HL-60/S4 treated with retinoic acid at 250 ng/mL for 4 days and 3 days (cell line): ENCODE data around the gene EIF2S2.
"Not testable (repeated sequence)": the region's sequence is repeated elsewhere in the genome, so short reads cannot be mapped to it uniquely, and the experiment has no call there.

Experiments used
- in situ Hi-C: fragments of 300-500 bp; cut with MboI; formaldehyde crosslinking; loops from 2 replicates; pipeline ENCODE4 v1.7.0; 2022; ENCODE audit warnings: low sequenced_read_pairs

Gene EIF2S2, protein sequence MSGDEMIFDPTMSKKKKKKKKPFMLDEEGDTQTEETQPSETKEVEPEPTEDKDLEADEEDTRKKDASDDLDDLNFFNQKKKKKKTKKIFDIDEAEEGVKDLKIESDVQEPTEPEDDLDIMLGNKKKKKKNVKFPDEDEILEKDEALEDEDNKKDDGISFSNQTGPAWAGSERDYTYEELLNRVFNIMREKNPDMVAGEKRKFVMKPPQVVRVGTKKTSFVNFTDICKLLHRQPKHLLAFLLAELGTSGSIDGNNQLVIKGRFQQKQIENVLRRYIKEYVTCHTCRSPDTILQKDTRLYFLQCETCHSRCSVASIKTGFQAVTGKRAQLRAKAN

DNA sequence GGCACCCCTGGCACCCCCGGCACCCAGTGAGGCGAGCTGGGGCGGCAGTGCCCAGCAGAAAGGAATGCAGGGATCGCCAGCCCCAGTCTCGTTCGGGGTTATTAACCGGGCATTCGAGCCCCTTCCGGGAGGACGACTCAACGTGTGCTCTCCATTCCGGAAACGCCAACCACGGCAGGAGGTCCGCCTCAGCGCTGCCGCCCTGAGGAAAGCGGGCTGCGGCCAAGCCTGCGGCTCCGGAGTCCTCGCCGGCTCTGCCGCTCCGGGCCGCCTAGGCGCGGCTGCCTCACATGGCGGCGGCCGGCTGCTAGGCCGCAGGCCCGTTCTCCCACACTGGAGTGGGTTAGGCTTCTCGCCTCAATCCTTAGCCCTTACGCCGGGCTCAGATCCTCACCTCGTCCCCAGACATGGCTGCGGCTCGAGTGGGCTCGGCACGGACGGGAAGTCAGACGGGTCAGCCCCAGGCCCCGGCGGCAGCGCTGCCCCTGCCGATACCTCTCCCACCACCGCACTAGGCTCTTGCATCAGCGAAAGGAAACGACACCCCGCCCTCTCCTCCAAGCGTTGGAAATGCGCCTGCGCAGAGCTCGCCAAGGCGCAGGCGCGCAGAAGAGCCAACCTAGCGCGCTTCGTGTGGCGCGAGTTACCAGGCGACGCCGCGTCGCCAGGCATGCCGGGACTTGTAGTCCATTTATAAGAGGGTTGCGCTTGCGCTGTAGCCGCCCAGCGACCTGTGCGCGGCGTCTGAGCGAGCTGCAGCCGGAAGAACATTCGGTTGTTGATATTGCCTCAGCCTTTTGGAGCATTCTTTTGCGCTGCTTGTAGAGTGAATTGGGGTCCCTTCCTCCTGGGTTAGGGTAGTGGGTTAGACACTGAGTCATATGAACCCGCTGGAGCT, at the start of gene EIF2S2:
EIF2S2 (minus strand) TSS at position 542 of the 898 bp plus-strand sequence; CDS start at position 409, 133 bp downstream.
- in situ Hi-C loops = no loop called here

DNA sequence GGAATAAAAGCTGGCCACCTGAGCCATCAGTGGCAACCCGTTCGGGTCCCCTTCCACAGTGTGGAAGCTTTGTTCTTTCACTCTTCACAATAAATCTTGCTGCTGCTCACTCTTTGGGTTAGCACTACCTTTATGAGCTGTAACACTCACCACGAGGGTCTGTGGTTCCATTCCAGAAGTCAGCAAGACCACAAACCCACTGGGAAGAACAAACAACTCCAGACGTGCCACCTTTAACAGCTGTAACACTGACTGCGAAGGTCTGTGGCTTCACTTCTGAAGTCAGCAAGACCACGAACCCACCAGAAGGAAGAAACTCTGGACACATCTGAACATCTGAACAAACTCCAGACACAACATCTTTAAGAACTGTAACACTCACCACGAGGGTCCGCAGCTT, 45.7 kb upstream of the EIF2S2 start:
- in situ Hi-C loops = not testable (repeated sequence)

DNA sequence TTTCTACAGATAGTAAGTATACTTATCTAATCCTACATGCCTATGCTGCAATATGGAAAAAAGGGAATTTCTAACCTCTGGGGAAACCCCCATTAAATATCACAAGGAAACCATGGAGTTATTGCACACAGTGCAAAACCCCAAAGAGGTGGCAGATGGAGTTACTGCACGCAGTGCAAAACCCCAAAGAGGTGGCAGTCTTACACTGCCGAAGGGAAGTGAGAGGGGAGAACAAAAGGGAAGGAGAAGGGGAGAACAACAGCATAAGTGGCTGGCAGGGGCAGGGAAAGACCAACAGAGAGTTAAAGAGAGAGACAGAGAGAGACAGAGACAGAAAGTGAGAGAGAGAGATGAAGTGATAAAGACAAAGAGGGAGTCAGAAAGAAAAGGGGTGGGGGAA, 43.8 kb upstream of the EIF2S2 start:
- in situ Hi-C loops = no loop called here

DNA sequence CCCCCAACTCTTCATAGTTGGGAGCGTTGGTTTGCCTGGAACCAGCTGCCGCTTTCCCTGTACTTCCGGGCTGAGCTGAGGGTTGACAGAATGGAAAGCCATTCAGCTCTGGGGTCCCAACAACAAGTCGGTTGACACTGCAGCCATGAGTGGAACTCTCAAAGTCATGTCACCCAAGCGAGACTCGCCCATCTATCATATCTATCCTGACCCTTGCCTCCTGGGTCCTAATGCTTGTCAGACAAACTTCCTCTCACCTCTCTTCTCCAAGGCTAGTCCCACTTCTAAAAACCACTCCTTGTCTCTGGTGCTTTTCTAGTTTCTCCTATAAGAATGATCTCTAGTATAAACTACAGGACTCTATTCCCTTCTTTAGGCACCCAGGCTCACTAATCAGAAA, 41.1 kb upstream of the EIF2S2 start:
- in situ Hi-C loops = not testable (repeated sequence)

DNA sequence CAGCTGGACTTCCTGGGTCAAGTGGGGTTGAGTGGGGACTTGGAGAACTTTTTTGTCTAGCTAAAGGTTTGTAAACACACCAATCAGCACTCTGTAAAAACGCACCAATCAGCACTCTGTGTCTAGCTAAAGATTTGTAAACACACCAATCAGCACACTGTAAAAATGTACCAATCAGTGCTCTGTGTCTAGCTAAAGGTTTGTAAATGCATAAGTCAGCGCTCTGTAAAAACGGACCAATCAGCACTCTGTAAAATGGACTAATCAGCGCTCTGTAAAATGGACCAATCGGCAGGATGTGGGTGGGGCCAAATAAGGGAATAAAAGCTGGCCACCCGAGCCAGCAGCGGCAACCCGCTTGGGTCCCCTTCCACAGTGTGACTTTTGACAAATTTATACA, 40.0 kb upstream of the EIF2S2 start:
- in situ Hi-C loops = not testable (repeated sequence)

DNA sequence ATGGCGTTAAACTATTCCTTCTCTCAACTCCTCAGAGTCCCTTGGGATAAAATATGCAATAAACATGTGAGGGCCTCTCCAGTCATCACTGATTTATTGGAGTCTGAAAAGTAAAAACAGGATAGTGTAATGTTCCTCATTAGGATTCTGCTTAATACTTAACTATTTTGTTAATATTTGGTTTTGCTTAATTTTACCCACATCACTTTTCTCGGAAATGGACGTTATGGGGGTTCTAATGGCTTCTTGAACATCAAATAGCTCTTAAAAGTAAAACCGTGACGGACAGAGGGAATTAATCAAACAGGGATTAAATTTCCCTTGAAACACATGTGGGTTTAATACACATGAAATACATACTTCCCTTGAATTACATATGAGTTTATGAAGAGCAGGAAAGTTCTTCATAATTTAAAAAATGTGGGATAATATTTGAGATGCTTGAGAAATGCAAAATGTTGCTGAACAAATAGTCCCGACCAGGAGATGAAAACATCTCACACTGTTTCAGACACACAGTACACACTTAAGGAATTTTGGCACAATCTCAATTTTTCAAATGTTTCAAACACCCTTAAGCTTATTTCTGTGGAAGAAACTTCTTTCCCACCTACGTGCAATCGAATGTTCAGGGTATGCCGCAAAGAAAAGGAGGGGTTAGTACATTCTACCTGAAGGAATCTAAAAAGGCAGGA, 38.4 kb upstream of the EIF2S2 start:
- in situ Hi-C loops = no loop called here

DNA sequence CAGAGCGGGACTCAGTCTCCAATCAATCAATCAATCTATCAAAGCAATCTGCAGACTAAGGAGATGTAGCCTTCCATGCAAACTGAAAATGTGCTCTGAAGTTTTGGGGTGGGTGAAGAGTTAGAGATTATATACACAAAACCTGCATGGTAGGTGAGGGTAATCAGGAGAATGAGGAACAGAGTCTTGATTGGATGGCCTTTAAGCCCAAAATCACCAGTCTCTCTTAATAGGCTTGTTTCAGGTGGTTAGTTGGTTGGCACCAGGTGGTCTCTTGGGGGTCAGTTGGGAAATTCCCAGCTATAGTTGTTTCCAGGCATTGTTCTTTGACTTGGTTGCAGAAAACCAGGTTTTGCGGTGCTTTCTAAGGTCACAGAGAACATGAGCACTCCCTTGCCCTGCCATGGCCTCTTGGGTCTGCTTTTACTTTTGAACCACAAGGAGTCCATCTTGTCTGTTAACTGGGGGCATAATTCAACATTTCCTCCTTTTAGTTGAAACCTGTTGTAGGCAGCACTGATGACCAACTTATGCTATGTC, 33.3 kb upstream of the EIF2S2 start:
- in situ Hi-C loops = no loop called here

DNA sequence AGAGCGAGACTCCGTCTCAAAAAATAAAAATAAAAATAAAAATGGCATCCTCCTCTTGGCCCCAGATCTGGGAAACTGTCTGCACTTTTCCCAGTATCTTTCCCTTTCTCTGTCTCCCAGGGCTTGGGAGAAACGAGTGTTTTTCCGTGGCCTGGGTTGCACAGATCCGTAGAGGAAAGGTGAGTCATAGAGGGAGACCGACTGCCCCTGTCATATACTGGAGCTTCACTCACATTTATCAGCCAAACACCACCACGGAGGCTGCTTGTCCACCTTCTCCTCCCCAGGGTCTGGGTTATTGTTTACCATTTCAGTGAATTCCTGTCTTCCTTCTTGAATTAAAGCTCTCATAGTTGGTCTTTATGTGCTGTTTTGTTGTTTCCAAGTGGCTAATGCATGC, 31.9 kb upstream of the EIF2S2 start:
- in situ Hi-C loops = no loop called here

DNA sequence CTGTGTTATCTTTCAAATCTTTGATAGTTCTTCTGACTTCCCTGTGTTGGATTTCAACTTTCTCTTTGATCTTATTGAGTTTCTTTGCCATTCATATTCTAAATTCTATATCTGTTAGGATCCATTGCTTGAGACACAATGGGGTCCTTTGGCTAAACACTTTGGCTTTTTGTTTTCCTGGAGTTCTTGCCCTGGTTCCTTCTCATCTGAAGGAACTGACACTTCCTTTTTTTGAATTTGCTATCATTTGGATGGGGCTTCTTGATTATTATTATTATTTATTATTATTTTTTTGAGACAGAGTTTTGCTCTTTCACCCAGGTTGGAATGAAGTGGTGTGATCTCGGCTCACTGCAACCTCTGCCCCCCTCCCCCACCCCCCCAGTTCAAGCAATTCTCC, 30.1 kb upstream of the EIF2S2 start:
- in situ Hi-C loops = no loop called here

DNA sequence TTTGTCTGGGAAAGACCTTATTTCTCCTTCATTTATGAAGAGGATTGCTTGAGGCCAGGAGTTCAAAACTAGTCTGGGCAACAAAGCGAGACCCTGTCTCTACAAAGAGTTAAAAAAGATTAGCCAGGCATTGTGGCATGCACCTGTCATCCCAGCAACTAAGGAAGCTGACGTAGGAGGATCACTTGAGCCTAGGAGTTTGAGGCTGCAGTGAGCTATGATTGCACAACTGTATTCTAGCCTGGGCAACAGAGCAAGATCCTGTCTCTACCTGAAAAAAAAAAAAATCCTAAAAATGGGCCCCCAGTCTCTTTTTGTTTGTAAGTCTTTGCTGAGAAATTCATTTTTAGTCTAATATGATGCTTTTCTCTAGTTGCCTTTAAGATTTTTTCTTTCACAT, 29.2 kb upstream of the EIF2S2 start:
- in situ Hi-C loops = no loop called here

DNA sequence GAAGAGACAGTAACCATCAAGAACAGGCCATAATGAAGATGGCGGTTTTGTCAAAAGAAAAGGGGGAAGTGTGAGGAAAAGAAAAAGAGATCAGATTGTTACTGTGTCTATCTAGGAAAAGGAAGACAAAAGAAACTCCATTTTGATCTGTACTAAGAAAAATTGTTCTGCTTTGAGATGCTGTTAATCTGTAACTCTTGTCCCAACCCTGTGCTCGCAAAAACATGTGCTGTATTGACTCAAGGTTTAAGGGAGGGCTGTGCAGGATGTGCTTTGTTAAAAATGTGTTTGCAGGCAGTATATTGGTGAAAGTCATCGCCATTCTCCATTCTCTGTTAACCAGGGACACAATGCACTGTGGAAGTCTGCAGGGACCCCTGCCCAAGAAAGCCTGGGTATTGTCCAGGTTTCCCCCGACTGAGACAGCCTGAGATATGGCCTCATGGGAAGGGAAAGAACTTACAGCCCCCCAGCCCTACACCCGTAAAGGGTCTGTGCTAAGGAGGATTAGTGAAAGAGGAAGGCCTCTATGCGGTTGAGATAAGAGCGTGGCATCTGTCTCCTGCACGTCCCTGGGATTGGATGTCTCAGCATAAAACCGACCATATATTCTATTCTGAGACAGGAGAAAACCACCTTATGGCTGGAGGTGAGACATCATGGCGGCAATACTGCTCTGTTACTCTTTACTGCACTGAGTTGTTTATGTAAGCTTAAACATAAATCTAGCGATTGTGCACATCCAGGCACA, 23.7 kb upstream of the EIF2S2 start:
- in situ Hi-C loops = not testable (repeated sequence)

DNA sequence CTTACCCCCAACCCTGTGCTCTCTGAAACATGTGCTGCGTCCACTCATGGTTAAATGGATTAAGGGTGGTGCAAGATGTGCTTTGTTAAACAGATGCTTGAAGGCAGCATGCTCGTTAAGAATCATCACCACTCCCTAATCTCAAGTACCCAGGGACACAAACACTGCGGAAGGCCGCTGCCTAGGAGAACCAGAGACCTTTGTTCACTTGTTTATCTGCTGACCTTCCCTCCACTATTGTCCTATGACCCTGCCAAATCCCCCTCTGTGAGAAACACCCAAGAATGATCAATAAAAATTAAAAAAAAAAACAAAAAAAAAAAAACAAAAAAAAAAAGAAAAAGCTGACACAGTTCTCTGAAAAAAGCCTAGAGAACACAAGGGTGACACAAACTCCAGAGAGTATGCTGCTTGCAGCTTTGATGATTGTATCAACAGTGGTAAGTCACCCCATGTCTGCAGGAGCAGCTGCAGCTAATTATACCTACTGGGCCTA, 21.4 kb upstream of the EIF2S2 start:
- in situ Hi-C loops = not testable (repeated sequence)

DNA sequence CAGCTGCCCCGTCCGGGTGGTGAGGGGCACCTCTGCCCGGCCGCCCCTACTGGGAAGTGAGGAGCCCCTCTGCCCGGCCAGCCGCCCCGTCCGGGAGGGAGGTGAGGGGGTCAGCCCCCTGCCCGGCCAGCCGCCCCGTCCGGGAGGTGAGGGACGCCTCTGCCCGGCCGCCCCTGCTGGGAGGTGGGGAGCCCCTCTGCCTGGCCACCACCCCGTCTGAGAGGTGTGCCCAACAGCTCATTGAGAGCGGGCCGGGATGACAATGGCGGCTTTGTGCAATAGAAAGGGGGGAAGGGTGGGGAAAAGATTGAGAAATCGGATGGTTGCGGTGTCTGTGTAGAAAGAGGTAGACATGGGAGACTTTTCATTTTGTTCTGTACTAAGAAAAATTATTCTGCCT, 20.9 kb upstream of the EIF2S2 start:
- in situ Hi-C loops = not testable (repeated sequence)

DNA sequence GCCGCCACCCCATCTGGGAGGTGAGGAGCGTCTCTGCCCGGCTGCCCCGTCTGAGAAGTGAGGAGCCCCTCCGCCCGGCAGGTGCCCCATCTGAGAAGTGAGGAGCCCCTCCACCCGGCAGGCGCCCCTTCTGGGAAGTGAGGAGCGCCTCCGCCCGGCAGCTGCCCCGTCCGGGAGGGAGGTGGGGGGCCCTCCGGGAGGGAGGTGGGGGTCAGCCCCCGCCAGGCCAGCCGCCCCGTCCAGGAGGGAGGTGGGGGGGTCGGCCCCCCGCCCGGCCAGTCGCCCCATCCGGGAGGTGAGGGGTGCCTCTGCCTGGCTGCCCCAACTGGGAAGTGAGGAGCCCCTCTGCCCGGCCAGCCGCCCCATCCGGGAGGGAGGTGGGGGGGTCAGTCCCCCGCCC, 20.4 kb upstream of the EIF2S2 start:
- in situ Hi-C loops = not testable (repeated sequence)

DNA sequence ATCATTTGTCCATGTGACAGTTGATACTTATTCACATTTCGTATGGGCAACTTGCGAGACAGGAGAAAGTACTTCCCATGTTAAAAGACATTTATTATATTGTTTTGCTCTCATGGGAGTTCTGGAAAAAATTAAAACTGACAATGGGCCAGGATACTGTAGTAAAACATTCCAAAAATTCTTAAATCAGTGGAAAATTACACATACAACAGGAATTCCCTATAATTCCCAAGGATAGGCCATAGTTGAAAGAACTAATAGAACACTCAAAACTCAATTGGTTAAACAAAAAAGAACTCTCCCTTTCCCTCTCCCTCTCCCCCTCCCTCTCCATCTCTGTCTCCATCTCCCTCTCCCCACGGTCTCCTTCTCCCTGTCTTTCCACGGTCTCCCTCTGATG, 19.4 kb upstream of the EIF2S2 start:
- in situ Hi-C loops = no loop called here

DNA sequence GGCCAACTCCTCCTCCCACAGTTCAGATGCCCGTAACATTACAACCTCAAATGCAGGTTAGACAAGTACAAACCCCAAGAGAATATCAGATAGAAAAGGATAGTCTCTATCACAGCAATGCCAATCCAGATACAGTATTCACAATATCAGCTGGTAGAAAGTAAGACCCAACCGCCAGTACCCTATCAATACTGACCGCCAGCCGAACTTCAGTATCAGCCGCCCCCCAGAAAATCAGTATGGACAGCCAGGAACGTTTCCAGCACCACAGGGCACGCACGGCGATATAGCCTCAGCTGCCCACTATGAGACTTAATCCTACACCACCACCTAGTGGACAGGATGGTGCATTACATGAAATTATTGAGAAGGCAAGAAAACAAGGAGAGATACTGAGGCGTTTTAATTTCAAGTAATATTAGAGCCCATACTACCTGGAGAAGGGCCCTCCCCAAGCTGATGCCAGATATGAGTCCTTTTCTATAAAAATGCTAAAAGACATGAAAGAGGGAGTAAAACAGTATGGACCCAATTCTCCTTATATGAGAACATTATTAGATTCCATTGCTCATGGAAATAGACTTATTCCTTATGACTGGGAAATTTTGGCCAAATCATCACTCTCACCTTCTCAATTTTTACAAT, 17.6 kb upstream of the EIF2S2 start:
- in situ Hi-C loops = no loop called here

DNA sequence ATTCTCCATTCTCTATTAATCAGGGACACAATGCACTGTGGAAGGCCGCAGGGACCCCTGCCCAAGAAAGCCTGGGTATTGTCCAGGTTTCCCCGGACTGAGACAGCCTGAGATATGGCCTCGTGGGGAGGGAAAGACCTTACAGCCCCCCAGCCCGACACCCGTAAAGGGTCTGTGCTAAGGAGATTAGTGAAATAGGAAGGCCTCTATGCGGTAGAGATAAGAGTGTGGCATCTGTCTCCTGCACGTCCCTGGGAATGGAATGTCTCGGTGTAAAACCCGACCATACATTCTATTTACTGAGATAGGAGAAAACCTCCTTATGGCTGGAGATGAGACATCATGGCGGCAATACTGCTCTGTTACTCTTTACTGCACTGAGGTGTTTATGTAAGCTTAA, 15.7 kb upstream of the EIF2S2 start:
- in situ Hi-C loops = no loop called here

DNA sequence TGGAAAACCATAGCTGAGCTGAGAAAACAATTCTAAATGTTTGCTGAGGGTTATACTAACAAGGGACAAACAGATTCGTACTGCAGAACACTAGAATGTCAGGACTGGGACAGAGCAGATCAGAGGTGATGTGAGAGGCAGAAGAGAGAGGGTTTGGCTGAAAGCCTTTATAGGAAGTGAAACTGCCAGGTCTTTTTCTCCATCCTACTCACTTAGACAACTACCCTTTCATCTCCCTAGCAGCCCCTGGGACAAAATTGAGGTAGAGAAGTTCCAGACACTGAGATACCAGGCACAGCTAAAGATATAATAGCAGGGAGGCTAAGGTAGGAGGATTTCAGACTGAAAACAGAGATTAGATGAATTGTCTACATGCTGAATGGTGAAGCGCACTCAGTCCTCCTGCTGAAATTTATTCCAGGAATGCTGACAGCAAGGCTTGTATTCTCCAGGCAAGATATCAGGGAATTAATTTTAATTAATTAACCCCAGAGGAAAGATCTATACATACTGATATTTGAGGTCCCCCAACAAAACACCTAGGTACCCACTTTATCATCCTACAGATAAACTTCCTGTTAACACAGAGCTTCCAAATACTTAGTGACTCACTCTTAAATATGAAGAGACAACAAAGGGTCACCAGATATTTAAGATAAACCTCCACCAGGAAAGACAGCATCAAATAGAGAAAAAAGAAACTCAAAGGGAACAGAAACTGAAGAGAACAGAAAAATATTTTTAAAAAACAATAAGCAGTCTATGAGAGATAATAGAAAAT, 12.6 kb upstream of the EIF2S2 start:
- in situ Hi-C loops = no loop called here

DNA sequence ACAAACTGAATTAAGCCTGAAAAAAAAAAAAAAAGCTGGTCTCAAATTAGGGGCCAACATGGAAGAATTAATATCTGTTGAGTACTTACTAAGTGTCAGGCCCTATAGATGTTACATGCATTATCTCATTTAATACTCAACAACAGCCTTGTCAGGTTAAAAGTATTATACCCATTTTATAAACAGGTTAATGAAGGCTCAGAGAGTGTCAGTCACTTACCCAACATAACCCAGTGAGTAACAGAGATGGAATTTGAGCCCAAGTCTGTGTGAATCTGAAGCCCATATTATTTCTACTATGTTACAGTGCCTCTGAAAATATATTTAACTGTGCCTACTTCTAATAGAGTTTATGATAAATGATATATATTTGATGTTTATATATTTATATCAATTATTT, 11.3 kb upstream of the EIF2S2 start:
- in situ Hi-C loops = no loop called here
